Activated naive CD8-positive, alpha-beta T cell (primary cell): ENCODE results near the gene WDR82.

ENCODE experiments used
- H3K27ac Mint-ChIP-seq: one replicate; pipeline ENCODE4 v1.8.0; 2021; ENCODE audit warnings: mixed read lengths
- H3K27me3 Mint-ChIP-seq: one replicate; pipeline ENCODE4 v1.8.0; 2021; ENCODE audit warnings: mixed read lengths
- H3K36me3 Mint-ChIP-seq: one replicate; pipeline ENCODE4 v1.8.0; 2021; ENCODE audit warnings: mixed read lengths
- H3K4me1 Mint-ChIP-seq: one replicate; pipeline ENCODE4 v1.8.0; 2021; ENCODE audit warnings: low read depth, mixed read lengths
- H3K4me3 Mint-ChIP-seq: one replicate; pipeline ENCODE4 v1.8.0; 2021; ENCODE audit warnings: mild to moderate bottlenecking, mixed read lengths
- H3K9me3 Mint-ChIP-seq: one replicate; pipeline ENCODE4 v1.8.0; 2021; ENCODE audit warnings: low read depth, mixed read lengths

Gene WDR82

GRCh38 chr3:52210550-52211046 is 67.9 kb downstream of the WDR82 start:
- Mint-ChIP-seq H3K9me3 (no peaks in the 10 kb centered on the region), H3K4me3 (no peak overlapping the region), H3K36me3 (peaks cover 18% of the 10 kb centered on the region), H3K4me1 (peaks cover 4% of the 10 kb centered on the region), H3K27ac (no peak overlapping the region), H3K27me3 (no peaks in the 10 kb centered on the region)

GRCh38 chr3:52210037-52210436 is 68.4 kb downstream of the WDR82 start:
- H3K4me1 Mint-ChIP-seq = peaks cover 3% of the 10 kb centered on the region
- H3K36me3 Mint-ChIP-seq = peaks cover 12% of the 10 kb centered on the region
- no peak overlapping the region for H3K4me3 Mint-ChIP-seq
- no peak overlapping the region for H3K27ac Mint-ChIP-seq
- no peaks in the 10 kb centered on the region for H3K27me3 Mint-ChIP-seq
- no peaks in the 10 kb centered on the region for H3K9me3 Mint-ChIP-seq

- H3K4me1 Mint-ChIP-seq = peaks cover 7% of the 10 kb centered on the region
- H3K27ac Mint-ChIP-seq = peak overlapping the region; percentile 22
- no peak overlapping the region for H3K4me3 Mint-ChIP-seq
- no peaks in the 10 kb centered on the region for H3K27me3 Mint-ChIP-seq
- H3K36me3 Mint-ChIP-seq = peaks cover 13% of the 10 kb centered on the region
- no peaks in the 10 kb centered on the region for H3K9me3 Mint-ChIP-seq
Observed at GRCh38 chr3:52208556-52208955, 69.9 kb downstream of the WDR82 start.

GRCh38 chr3:52205727-52206372 is 72.6 kb downstream of the WDR82 start:
- H3K36me3 Mint-ChIP-seq = peaks cover 14% of the 10 kb centered on the region
- no peak overlapping the region for H3K4me3 Mint-ChIP-seq
- H3K9me3 Mint-ChIP-seq = no peaks in the 10 kb centered on the region
- no peaks in the 10 kb centered on the region for H3K27me3 Mint-ChIP-seq
- H3K27ac Mint-ChIP-seq = no peak overlapping the region
- peaks cover 28% of the 10 kb centered on the region for H3K4me1 Mint-ChIP-seq
